Chondrocyte (in vitro differentiated cells): Measurements from ENCODE around the gene ARF6. TPM values are rescaled to one million over a fixed set of nuclear protein-coding genes. Genes with fewer than 3 reads are reported as not detected.

Experiments used
- DNase-seq: peaks from one replicate; pipeline ENCODE4 v3.0.0; 2021; ENCODE audit warnings: mixed read lengths, low spot score
- H3K27ac Mint-ChIP-seq: one replicate; pipeline ENCODE4 v1.8.0; 2021; ENCODE audit warnings: mild to moderate bottlenecking, moderate library complexity, mixed read lengths; ENCODE audit not compliant: unreplicated experiment
- H3K27me3 Mint-ChIP-seq: 2 replicates; pipeline ENCODE4 v1.8.0; 2021; ENCODE audit warnings: low read depth, mixed read lengths
- H3K36me3 Mint-ChIP-seq: 2 replicates; pipeline ENCODE4 v1.8.0; 2021; ENCODE audit warnings: low read depth, mixed read lengths
- H3K4me1 Mint-ChIP-seq: 2 replicates; pipeline ENCODE4 v1.8.0; 2021; ENCODE audit warnings: low read depth, mild to moderate bottlenecking, mixed read lengths
- H3K4me3 Mint-ChIP-seq: one replicate; pipeline ENCODE4 v1.8.0; 2021; ENCODE audit warnings: mild to moderate bottlenecking, moderate library complexity, mixed read lengths; ENCODE audit not compliant: unreplicated experiment
- H3K9me3 Mint-ChIP-seq: 2 replicates; pipeline ENCODE4 v1.8.0; 2021; ENCODE audit warnings: low read depth, mixed read lengths
- total RNA-seq: library from RNA; stranded (reverse); gene quantifications from 3 replicates; pipeline ENCODE4 v1.2.1, GENCODE V29; 2021
- TF ChIP-seq, protein P1 (sequence below): fragments of 200-600 bp; sonication (generic); IDR thresholded peaks from 2 replicates; pipeline ENCODE4 v1.5.0; 2021; ENCODE audit warnings: antibody characterized with exemption, mild to moderate bottlenecking, moderate library complexity

The ARF6 gene
- total RNA-seq, 1 donor from 2014 or later: 53.2 TPM

DNA sequence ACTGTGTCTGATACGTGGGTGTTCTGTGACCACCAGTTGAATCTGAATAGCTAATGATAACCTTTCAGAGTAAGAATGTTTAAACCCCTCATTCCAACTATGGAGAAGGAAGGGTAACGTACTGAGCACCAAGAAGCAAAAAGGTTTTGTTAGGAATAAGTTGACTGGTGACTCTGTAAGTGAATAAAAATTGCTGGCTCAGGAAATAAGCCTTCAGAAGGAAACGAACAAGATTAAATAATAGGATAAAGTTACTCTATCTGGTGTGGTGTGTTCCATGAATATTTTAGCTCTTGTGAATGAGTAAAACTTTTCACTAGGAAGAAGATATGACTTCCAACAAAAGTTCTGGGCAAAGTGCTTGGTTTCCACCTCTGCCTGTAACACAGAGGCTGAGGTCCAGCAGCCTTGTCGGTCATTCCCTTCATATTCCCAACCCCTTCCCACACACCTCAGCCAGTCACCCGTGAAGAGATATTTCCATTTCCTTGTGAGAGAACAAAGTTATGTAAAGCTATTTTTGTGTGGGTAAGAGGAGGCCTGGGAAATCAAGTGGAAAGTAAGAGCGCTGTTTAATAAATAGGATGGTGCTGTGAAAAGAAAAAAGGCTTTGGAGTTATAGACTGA lies 47.1 kb downstream of the ARF6 start:
- Mint-ChIP-seq H3K4me1 (peaks cover 31% of the 10 kb centered on the region), H3K4me3 (no peak overlapping the region), H3K27ac (peak overlapping the region; percentile 88), H3K9me3 (peaks cover 11% of the 10 kb centered on the region), H3K36me3 (peaks cover 1% of the 10 kb centered on the region), H3K27me3 (no peaks in the 10 kb centered on the region)
- TF ChIP-seq, protein P1, sequence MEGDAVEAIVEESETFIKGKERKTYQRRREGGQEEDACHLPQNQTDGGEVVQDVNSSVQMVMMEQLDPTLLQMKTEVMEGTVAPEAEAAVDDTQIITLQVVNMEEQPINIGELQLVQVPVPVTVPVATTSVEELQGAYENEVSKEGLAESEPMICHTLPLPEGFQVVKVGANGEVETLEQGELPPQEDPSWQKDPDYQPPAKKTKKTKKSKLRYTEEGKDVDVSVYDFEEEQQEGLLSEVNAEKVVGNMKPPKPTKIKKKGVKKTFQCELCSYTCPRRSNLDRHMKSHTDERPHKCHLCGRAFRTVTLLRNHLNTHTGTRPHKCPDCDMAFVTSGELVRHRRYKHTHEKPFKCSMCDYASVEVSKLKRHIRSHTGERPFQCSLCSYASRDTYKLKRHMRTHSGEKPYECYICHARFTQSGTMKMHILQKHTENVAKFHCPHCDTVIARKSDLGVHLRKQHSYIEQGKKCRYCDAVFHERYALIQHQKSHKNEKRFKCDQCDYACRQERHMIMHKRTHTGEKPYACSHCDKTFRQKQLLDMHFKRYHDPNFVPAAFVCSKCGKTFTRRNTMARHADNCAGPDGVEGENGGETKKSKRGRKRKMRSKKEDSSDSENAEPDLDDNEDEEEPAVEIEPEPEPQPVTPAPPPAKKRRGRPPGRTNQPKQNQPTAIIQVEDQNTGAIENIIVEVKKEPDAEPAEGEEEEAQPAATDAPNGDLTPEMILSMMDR: no peak
- no peak for DNase-seq

DNA sequence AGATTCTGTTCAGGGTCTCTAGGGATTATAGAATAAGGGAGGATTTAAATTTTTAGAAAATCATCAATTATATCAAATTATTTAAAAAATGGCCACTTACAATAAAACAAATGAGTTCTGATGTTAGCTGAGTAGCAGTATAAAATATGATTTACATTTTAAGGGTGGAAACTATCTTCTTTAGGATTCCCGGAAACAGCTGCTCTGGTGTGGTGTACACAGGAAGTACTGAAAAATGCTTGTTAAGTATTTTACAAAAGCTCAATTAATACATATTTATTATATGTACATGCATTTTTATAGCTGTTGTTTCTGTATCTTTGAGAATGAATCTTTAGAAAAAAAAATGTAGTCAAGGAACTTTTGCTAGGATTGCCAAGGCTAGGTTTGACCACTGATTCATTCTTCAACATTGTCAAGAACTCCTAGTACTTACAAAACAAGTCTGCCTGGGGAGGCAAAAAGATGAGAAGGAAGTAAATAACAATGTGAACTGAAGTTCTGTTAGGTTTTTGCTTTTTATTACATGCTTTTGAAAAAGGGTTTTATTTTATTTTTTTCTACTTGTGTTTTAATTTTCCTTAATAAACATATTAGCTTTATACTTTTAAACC lies 48.0 kb downstream of the ARF6 start:
- TF ChIP-seq, protein P1: no peak
- DNase-seq: no peak
- H3K36me3 Mint-ChIP-seq: peaks cover 1% of the 10 kb centered on the region
- H3K27ac Mint-ChIP-seq: peak overlapping the region; percentile 88
- no peak overlapping the region for H3K4me3 Mint-ChIP-seq
- peaks cover 36% of the 10 kb centered on the region for H3K4me1 Mint-ChIP-seq
- H3K9me3 Mint-ChIP-seq: peaks cover 11% of the 10 kb centered on the region
- H3K27me3 Mint-ChIP-seq: no peaks in the 10 kb centered on the region

DNA sequence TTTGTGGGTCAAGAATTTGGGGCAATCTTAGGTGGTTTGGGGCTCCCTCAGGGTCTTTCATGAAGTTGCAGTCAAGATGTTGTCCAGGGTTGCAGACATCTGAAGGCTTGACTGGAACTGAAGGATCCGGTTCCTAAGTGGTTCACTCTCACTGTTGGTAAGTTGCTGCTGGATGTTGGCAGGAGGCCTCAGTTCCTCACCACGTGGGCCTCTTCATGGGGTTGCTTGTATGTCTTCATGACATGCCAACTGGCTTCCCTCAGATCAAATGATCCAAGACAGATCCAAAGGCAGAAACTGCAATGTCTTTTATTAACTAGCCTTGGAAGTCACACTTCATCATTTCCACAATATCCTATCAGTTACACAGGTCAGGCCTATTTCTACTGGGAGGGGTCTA lies 49.2 kb downstream of the ARF6 start:
- TF ChIP-seq, protein P1: no peak

DNA sequence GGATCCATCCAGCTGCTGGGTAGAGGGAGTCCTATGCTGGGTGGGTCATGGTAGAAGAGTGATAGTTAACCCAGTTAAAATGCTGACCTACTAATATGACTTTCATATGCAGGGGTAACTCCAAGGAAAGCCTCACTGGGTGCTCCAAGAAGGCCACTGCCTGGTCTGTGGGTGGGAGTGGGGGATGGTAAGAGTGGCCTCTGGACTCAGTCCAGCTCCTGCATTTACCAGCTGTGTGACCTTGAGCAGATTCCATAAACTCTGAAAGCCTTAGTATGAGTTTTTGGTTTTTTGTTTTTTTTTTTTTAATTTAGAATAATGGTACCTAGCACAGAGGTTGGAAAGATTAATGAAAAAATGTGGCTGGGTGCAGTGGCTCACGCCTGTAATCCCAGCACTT lies 51.6 kb downstream of the ARF6 start:
- no peaks in the 10 kb centered on the region for H3K27me3 Mint-ChIP-seq
- H3K27ac Mint-ChIP-seq: no peak overlapping the region
- H3K4me1 Mint-ChIP-seq: peaks cover 54% of the 10 kb centered on the region

More for the DNA sequence above, 49.2 kb downstream of the ARF6 start:
- no peak for DNase-seq
- Mint-ChIP-seq H3K4me3 (no peak overlapping the region), H3K27me3 (no peaks in the 10 kb centered on the region), H3K36me3 (peaks cover 1% of the 10 kb centered on the region), H3K9me3 (peaks cover 5% of the 10 kb centered on the region), H3K4me1 (peaks cover 48% of the 10 kb centered on the region), H3K27ac (no peak overlapping the region)

DNA sequence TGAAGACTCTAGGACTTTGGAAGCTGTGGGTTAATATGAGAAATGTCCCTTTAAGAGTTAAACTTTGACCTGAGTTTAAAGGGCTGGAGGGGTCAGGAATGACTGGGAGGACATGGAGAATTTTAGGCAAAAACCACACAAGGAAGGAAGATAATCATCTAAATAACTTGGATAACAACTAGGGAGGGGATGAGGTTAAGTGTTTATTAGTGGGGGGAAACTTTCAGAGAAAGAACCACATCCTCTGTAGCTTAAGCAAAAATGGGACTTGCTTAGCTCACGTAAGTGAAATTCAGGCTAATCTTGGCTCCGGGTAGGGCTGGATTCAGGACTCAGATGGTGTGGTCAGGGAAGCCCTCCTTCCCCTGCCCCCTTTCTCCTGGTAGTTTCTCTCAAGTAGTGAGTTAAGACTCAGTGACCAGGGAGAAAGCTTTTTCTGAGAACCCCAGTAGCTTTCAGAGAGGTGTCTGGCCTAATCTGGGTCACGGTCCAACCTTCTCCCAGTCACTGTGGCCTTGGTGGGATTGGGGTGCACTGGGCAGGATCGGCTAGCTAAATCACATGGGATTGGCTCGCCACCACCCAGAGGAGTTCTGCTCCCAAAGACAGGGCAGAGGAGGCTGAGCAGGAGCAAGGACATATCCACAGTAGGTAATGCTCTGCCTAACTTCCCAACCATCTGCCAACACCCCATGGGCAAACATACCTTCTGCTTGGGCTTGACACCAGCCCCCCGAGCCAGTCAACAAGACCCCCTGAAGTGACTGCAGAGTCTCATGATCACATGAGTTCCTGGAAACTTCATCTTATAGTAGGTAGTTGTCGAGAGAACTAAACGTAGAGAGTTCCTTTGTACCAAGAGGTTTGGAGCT lies 52.8 kb downstream of the ARF6 start:
- Mint-ChIP-seq H3K4me1 (peaks cover 51% of the 10 kb centered on the region), H3K9me3 (peaks cover 2% of the 10 kb centered on the region), H3K4me3 (no peak overlapping the region), H3K27me3 (no peaks in the 10 kb centered on the region), H3K27ac (peak overlapping the region; percentile 35), H3K36me3 (no peaks in the 10 kb centered on the region)
- no peak for DNase-seq
- TF ChIP-seq, protein P1: no peak

More for the DNA sequence above, 51.6 kb downstream of the ARF6 start:
- Mint-ChIP-seq H3K4me3 (no peak overlapping the region), H3K36me3 (peaks cover 1% of the 10 kb centered on the region), H3K9me3 (peaks cover 2% of the 10 kb centered on the region)
- DNase-seq: no peak
- TF ChIP-seq, protein P1: no peak
